ENCODE measurements around the gene CDH23.

The CDH23 gene

GRCh38 chr10:71471006-71471405, 74.3 kb downstream of the CDH23 start:
- DNase-seq = no peak
- H3K23ac ChIP-seq (ENCODE audit: low read length) = no peak overlapping the region
- H2BK120ac ChIP-seq (ENCODE audit: insufficient read depth, low read length, poor library complexity) = no peak overlapping the region
- no peak overlapping the region for H3K9ac ChIP-seq (ENCODE audit: low read length)
- no peaks in the 10 kb centered on the region for H3K36me3 ChIP-seq (ENCODE audit: control insufficient read depth in 1 of 2, insufficient read depth in 2 of 2, low read length in 2 of 2)
- no peak overlapping the region for H3K27ac ChIP-seq (ENCODE audit: low read depth, low read length)
- H2BK12ac ChIP-seq (ENCODE audit: low read length) = no peak overlapping the region
- no peaks in the 10 kb centered on the region for H3K27me3 ChIP-seq (ENCODE audit: insufficient read depth, low read length)
- no peak overlapping the region for H3K18ac ChIP-seq (ENCODE audit: low read length)
- H3K4me3 ChIP-seq (ENCODE audit: low read depth, low read length) = no peak overlapping the region
- no peak overlapping the region for H4K91ac ChIP-seq (ENCODE audit: low read depth, low read length)
- no peak overlapping the region for H4K8ac ChIP-seq (ENCODE audit: low read depth, low read length)
- no peaks in the 10 kb centered on the region for H3K79me1 ChIP-seq (ENCODE audit: low read length)
- peaks cover 0 to 6% of the 10 kb centered on the region in 2 experiments for H3K4me1 ChIP-seq (ENCODE audit: control insufficient read depth in 1 of 2, insufficient read depth in 2 of 2, low read length in 2 of 2)
- H3K9me3 ChIP-seq (ENCODE audit: insufficient read depth, low read depth, low read length) = no peaks in the 10 kb centered on the region
- no peak overlapping the region for H2AK5ac ChIP-seq (ENCODE audit: low read length)
- H2AFZ ChIP-seq (ENCODE audit: insufficient read depth, low read length, poor library complexity) = no peak overlapping the region
- H4K12ac ChIP-seq (ENCODE audit: low read depth, low read length) = no peak overlapping the region
- no CpG with 5 or more reads among the region's 9 CpGs for WGBS (ENCODE audit: extremely low coverage, insufficient coverage, insufficient read length)
- no peaks in the 10 kb centered on the region for H3K79me2 ChIP-seq (ENCODE audit: control insufficient read depth, insufficient read depth, low read length, poor library complexity)
- H3K14ac ChIP-seq (ENCODE audit: low read length) = no peak overlapping the region
- no peak overlapping the region for H2BK5ac ChIP-seq (ENCODE audit: low read depth, low read length, poor library complexity)
- no peak overlapping the region for H3K4me2 ChIP-seq (ENCODE audit: low read length)
- no peak overlapping the region for H3K4ac ChIP-seq (ENCODE audit: low read depth, low read length)

GRCh38 chr10:71471957-71472365, 75.2 kb downstream of the CDH23 start:
- no peak for DNase-seq
- WGBS (ENCODE audit: extremely low coverage, insufficient coverage, insufficient read length) = no CpG with 5 or more reads among the region's 6 CpGs
- no peaks in the 10 kb centered on the region for H3K79me1 ChIP-seq (ENCODE audit: low read length)
- H3K14ac ChIP-seq (ENCODE audit: low read length) = no peak overlapping the region
- no peak overlapping the region for H4K8ac ChIP-seq (ENCODE audit: low read depth, low read length)
- H4K12ac ChIP-seq (ENCODE audit: low read depth, low read length) = no peak overlapping the region
- H3K4me1 ChIP-seq (ENCODE audit: control insufficient read depth in 1 of 2, insufficient read depth in 2 of 2, low read length in 2 of 2) = peaks cover 0 to 6% of the 10 kb centered on the region in 2 experiments
- no peak overlapping the region for H2BK120ac ChIP-seq (ENCODE audit: insufficient read depth, low read length, poor library complexity)
- no peaks in the 10 kb centered on the region for H3K36me3 ChIP-seq (ENCODE audit: control insufficient read depth in 1 of 2, insufficient read depth in 2 of 2, low read length in 2 of 2)
- H3K4me2 ChIP-seq (ENCODE audit: low read length) = no peak overlapping the region
- no peak overlapping the region for H3K23ac ChIP-seq (ENCODE audit: low read length)
- no peaks in the 10 kb centered on the region for H3K9me3 ChIP-seq (ENCODE audit: insufficient read depth, low read depth, low read length)
- H2AK5ac ChIP-seq (ENCODE audit: low read length) = no peak overlapping the region
- no peak overlapping the region for H2BK12ac ChIP-seq (ENCODE audit: low read length)
- no peak overlapping the region for H3K27ac ChIP-seq (ENCODE audit: low read depth, low read length)
- no peaks in the 10 kb centered on the region for H3K79me2 ChIP-seq (ENCODE audit: control insufficient read depth, insufficient read depth, low read length, poor library complexity)
- no peak overlapping the region for H3K4ac ChIP-seq (ENCODE audit: low read depth, low read length)
- no peak overlapping the region for H2BK5ac ChIP-seq (ENCODE audit: low read depth, low read length, poor library complexity)
- no peaks in the 10 kb centered on the region for H3K27me3 ChIP-seq (ENCODE audit: insufficient read depth, low read length)
- no peak overlapping the region for H3K9ac ChIP-seq (ENCODE audit: low read length)
- H3K18ac ChIP-seq (ENCODE audit: low read length) = no peak overlapping the region
- no peak overlapping the region for H4K91ac ChIP-seq (ENCODE audit: low read depth, low read length)
- no peak overlapping the region for H3K4me3 ChIP-seq (ENCODE audit: low read depth, low read length)
- no peak overlapping the region for H2AFZ ChIP-seq (ENCODE audit: insufficient read depth, low read length, poor library complexity)

GRCh38 chr10:71472466-71472865, 75.7 kb downstream of the CDH23 start:
- Histone ChIP-seq H2BK5ac (ENCODE audit: low read depth, low read length, poor library complexity) (no peak overlapping the region), H4K91ac (ENCODE audit: low read depth, low read length) (no peak overlapping the region), H3K14ac (ENCODE audit: low read length) (no peak overlapping the region), H3K4me3 (ENCODE audit: low read depth, low read length) (no peak overlapping the region), H3K18ac (ENCODE audit: low read length) (no peak overlapping the region), H3K27ac (ENCODE audit: low read depth, low read length) (no peak overlapping the region), H3K4me2 (ENCODE audit: low read length) (no peak overlapping the region), H3K27me3 (ENCODE audit: insufficient read depth, low read length) (no peaks in the 10 kb centered on the region), H4K8ac (ENCODE audit: low read depth, low read length) (no peak overlapping the region), H2AFZ (ENCODE audit: insufficient read depth, low read length, poor library complexity) (no peak overlapping the region), H3K79me1 (ENCODE audit: low read length) (no peaks in the 10 kb centered on the region), H3K4ac (ENCODE audit: low read depth, low read length) (no peak overlapping the region), H3K9me3 (ENCODE audit: insufficient read depth, low read depth, low read length) (no peaks in the 10 kb centered on the region), H3K36me3 (ENCODE audit: control insufficient read depth in 1 of 2, insufficient read depth in 2 of 2, low read length in 2 of 2) (no peaks in the 10 kb centered on the region), H3K9ac (ENCODE audit: low read length) (no peak overlapping the region), H2BK12ac (ENCODE audit: low read length) (no peak overlapping the region), H2AK5ac (ENCODE audit: low read length) (no peak overlapping the region), H2BK120ac (ENCODE audit: insufficient read depth, low read length, poor library complexity) (no peak overlapping the region), H3K4me1 (ENCODE audit: control insufficient read depth in 1 of 2, insufficient read depth in 2 of 2, low read length in 2 of 2) (peaks cover 0 to 6% of the 10 kb centered on the region in 2 experiments), H3K79me2 (ENCODE audit: control insufficient read depth, insufficient read depth, low read length, poor library complexity) (no peaks in the 10 kb centered on the region), H3K23ac (ENCODE audit: low read length) (no peak overlapping the region), H4K12ac (ENCODE audit: low read depth, low read length) (no peak overlapping the region)
- no peak for DNase-seq
- WGBS (ENCODE audit: extremely low coverage, insufficient coverage, insufficient read length) = no CpG with 5 or more reads among the region's 4 CpGs

- no peak for DNase-seq
- Histone ChIP-seq H2BK120ac (ENCODE audit: insufficient read depth, low read length, poor library complexity) (no peak overlapping the region), H3K27me3 (ENCODE audit: insufficient read depth, low read length) (no peaks in the 10 kb centered on the region), H3K79me2 (ENCODE audit: control insufficient read depth, insufficient read depth, low read length, poor library complexity) (no peaks in the 10 kb centered on the region), H3K4me1 (ENCODE audit: control insufficient read depth in 1 of 2, insufficient read depth in 2 of 2, low read length in 2 of 2) (peaks cover 0 to 6% of the 10 kb centered on the region in 2 experiments), H3K9ac (ENCODE audit: low read length) (no peak overlapping the region), H4K12ac (ENCODE audit: low read depth, low read length) (no peak overlapping the region), H4K8ac (ENCODE audit: low read depth, low read length) (no peak overlapping the region), H3K18ac (ENCODE audit: low read length) (no peak overlapping the region), H2BK5ac (ENCODE audit: low read depth, low read length, poor library complexity) (no peak overlapping the region), H4K91ac (ENCODE audit: low read depth, low read length) (no peak overlapping the region), H3K27ac (ENCODE audit: low read depth, low read length) (no peak overlapping the region), H3K4ac (ENCODE audit: low read depth, low read length) (no peak overlapping the region), H2AK5ac (ENCODE audit: low read length) (no peak overlapping the region), H3K9me3 (ENCODE audit: insufficient read depth, low read depth, low read length) (no peaks in the 10 kb centered on the region), H3K79me1 (ENCODE audit: low read length) (no peaks in the 10 kb centered on the region), H3K14ac (ENCODE audit: low read length) (no peak overlapping the region), H3K4me2 (ENCODE audit: low read length) (no peak overlapping the region), H3K36me3 (ENCODE audit: control insufficient read depth in 1 of 2, insufficient read depth in 2 of 2, low read length in 2 of 2) (no peaks in the 10 kb centered on the region), H2BK12ac (ENCODE audit: low read length) (no peak overlapping the region), H3K4me3 (ENCODE audit: low read depth, low read length) (no peak overlapping the region), H2AFZ (ENCODE audit: insufficient read depth, low read length, poor library complexity) (no peak overlapping the region), H3K23ac (ENCODE audit: low read length) (no peak overlapping the region)
- WGBS (ENCODE audit: extremely low coverage, insufficient coverage, insufficient read length) = no CpG with 5 or more reads among the region's 4 CpGs
Observed at GRCh38 chr10:71472912-71473311, 76.2 kb downstream of the CDH23 start.
